Measurements from ENCODE around the gene CACHD1. TPM values are rescaled to one million over a fixed set of nuclear protein-coding genes. Genes with fewer than 3 reads are reported as not detected.

Gene CACHD1
- total RNA-seq, 1 experiment from 2014 or later = 16.6 TPM

GRCh38 chr1:64526312-64526711 is 56.4 kb downstream of the CACHD1 start:
- peaks cover 11% of the 10 kb centered on the region for H3K4me1 Mint-ChIP-seq (ENCODE audit: low read depth, unreplicated experiment)
- H3K36me3 Mint-ChIP-seq (ENCODE audit: insufficient read depth, unreplicated experiment) = no peaks in the 10 kb centered on the region
- ChIA-PET CTCF (no interaction called here), POLR2A (no interaction called here)
- no TSS peak for BruUV-seq (replicated peaks)
- H3K4me3 Mint-ChIP-seq (ENCODE audit: unreplicated experiment) = no peak overlapping the region
- H3K36me3 ChIP-seq (ENCODE audit: control insufficient read depth, insufficient read depth, low read length) = no peaks in the 10 kb centered on the region
- H3K27ac Mint-ChIP-seq (ENCODE audit: unreplicated experiment) = no peak overlapping the region
- H3K9me3 ChIP-seq = no peaks in the 10 kb centered on the region
- H3K27me3 ChIP-seq (replicated peaks; ENCODE audit: control insufficient read depth, insufficient read depth, low read length) = no peaks in the 10 kb centered on the region
- peaks cover 3% of the 10 kb centered on the region; the same call in 1 of the 2 replicates for H3K4me1 ChIP-seq
- intact Hi-C loops (cut with micrococcal nuclease; ENCODE audit: unreplicated experiment) = no loop called here
- no peak for TF ChIP-seq CTCF (IDR thresholded peaks at IDR 0.05; ENCODE audit: insufficient read depth in 1 of 2, low read depth in 1 of 2, low read length in 1 of 2, severe bottlenecking in 1 of 2, unreplicated experiment in 1 of 2)
- no peaks in the 10 kb centered on the region for H3K9me3 Mint-ChIP-seq (ENCODE audit: unreplicated experiment)
- no peak overlapping the region for H3K4me3 ChIP-seq (ENCODE audit: low read depth, low read length)
- DNase-seq = no peak
- no peaks in the 10 kb centered on the region for H3K27me3 Mint-ChIP-seq (ENCODE audit: insufficient read depth, unreplicated experiment)

GRCh38 chr1:64527165-64527564 is 57.2 kb downstream of the CACHD1 start:
- intact Hi-C loops (cut with micrococcal nuclease; ENCODE audit: unreplicated experiment) = no loop called here
- Mint-ChIP-seq H3K4me3 (ENCODE audit: unreplicated experiment) (no peak overlapping the region), H3K4me1 (ENCODE audit: low read depth, unreplicated experiment) (peaks cover 11% of the 10 kb centered on the region), H3K27me3 (ENCODE audit: insufficient read depth, unreplicated experiment) (no peaks in the 10 kb centered on the region), H3K27ac (ENCODE audit: unreplicated experiment) (no peak overlapping the region), H3K9me3 (ENCODE audit: unreplicated experiment) (no peaks in the 10 kb centered on the region), H3K36me3 (ENCODE audit: insufficient read depth, unreplicated experiment) (no peaks in the 10 kb centered on the region)
- no peak overlapping the region for H3K4me3 ChIP-seq (ENCODE audit: low read depth, low read length)
- peaks cover 3% of the 10 kb centered on the region; the same call in 1 of the 2 replicates for H3K4me1 ChIP-seq
- DNase-seq = no peak
- no peaks in the 10 kb centered on the region for H3K9me3 ChIP-seq
- H3K27me3 ChIP-seq (replicated peaks; ENCODE audit: control insufficient read depth, insufficient read depth, low read length) = no peaks in the 10 kb centered on the region
- no peak for TF ChIP-seq CTCF (IDR thresholded peaks at IDR 0.05; ENCODE audit: insufficient read depth in 1 of 2, low read depth in 1 of 2, low read length in 1 of 2, severe bottlenecking in 1 of 2, unreplicated experiment in 1 of 2)
- ChIA-PET CTCF (no interaction called here), POLR2A (no interaction called here)
- BruUV-seq (replicated peaks) = no TSS peak
- no peaks in the 10 kb centered on the region for H3K36me3 ChIP-seq (ENCODE audit: control insufficient read depth, insufficient read depth, low read length)

- no peak for TF ChIP-seq CTCF (IDR thresholded peaks at IDR 0.05; ENCODE audit: insufficient read depth in 1 of 2, low read depth in 1 of 2, low read length in 1 of 2, severe bottlenecking in 1 of 2, unreplicated experiment in 1 of 2)
- no peaks in the 10 kb centered on the region for H3K36me3 ChIP-seq (ENCODE audit: control insufficient read depth, insufficient read depth, low read length)
- POLR2A ChIA-PET = no interaction called here
- DNase-seq = no peak
- no TSS peak for BruUV-seq (replicated peaks)
- Mint-ChIP-seq H3K4me3 (ENCODE audit: unreplicated experiment) (no peak overlapping the region), H3K27me3 (ENCODE audit: insufficient read depth, unreplicated experiment) (no peaks in the 10 kb centered on the region), H3K36me3 (ENCODE audit: insufficient read depth, unreplicated experiment) (peaks cover 6% of the 10 kb centered on the region), H3K27ac (ENCODE audit: unreplicated experiment) (no peak overlapping the region), H3K9me3 (ENCODE audit: unreplicated experiment) (no peaks in the 10 kb centered on the region), H3K4me1 (ENCODE audit: low read depth, unreplicated experiment) (peaks cover 11% of the 10 kb centered on the region)
- no peaks in the 10 kb centered on the region for H3K9me3 ChIP-seq
- no peaks in the 10 kb centered on the region for H3K27me3 ChIP-seq (replicated peaks; ENCODE audit: control insufficient read depth, insufficient read depth, low read length)
- intact Hi-C loops (cut with micrococcal nuclease; ENCODE audit: unreplicated experiment) = no loop called here
- H3K4me3 ChIP-seq (ENCODE audit: low read depth, low read length) = no peak overlapping the region
- CTCF ChIA-PET = no interaction called here
- H3K4me1 ChIP-seq = peaks cover 3% of the 10 kb centered on the region; the same call in 1 of the 2 replicates
Observed at GRCh38 chr1:64527786-64528185, 57.9 kb downstream of the CACHD1 start.
